GM23338 (cell line): Measurements from ENCODE around the gene RNASEH2C. TPM values are rescaled to one million over a fixed set of nuclear protein-coding genes. Genes with fewer than 3 reads are reported as not detected.

Experiments
- ATAC-seq: fragments of 200-7000 bp; cut with Tn5 transposase; 3 replicates; pipeline ENCODE4 v1.9.1; 2020
- DNase-seq: peaks from one replicate; pipeline ENCODE4 v3.0.0-alpha.2; 2015; ENCODE audit warnings: low spot score
- H2AFZ ChIP-seq: fragments of 200-600 bp; sonication (generic); 2 replicates; pipeline ENCODE4 v1.8.0; 2016; ENCODE audit warnings: antibody characterized with exemption, mild to moderate bottlenecking, moderate library complexity
- H3F3A ChIP-seq: fragments of 200-600 bp; sonication (generic); replicated peaks from 2 replicates; pipeline ENCODE4 v1.8.0; 2017; ENCODE audit warnings: antibody characterized with exemption, mixed run types, low read depth
- H3K27ac ChIP-seq: fragments of 200-600 bp; sonication (generic); 2 replicates; pipeline ENCODE4 v1.6.1; 2016; ENCODE audit warnings: low read depth
- H3K27me3 ChIP-seq: fragments of 200-600 bp; sonication (generic); 2 replicates; pipeline ENCODE4 v1.8.0; 2016; ENCODE audit warnings: mild to moderate bottlenecking, mixed run types, moderate library complexity; ENCODE audit not compliant: insufficient read depth
- H3K36me3 ChIP-seq: fragments of 200-600 bp; sonication (generic); 2 replicates; pipeline ENCODE4 v1.8.0; 2016; ENCODE audit warnings: mild to moderate bottlenecking; ENCODE audit not compliant: insufficient read depth
- H3K4me1 ChIP-seq: fragments of 200-600 bp; sonication (generic); 2 replicates; pipeline ENCODE4 v1.8.0; 2016; ENCODE audit warnings: mild to moderate bottlenecking, moderate library complexity; ENCODE audit not compliant: insufficient read depth
- H3K4me2 ChIP-seq: fragments of 200-600 bp; sonication (generic); 2 replicates; pipeline ENCODE4 v1.7.1; 2017; ENCODE audit warnings: mixed run types
- H3K4me3 ChIP-seq: fragments of 200-600 bp; sonication (generic); 2 replicates; pipeline ENCODE4 v1.6.1; 2016; ENCODE audit warnings: mixed run types
- H3K79me2 ChIP-seq: fragments of 200-600 bp; sonication (generic); replicated peaks from 2 replicates; pipeline ENCODE4 v1.8.0; 2017; ENCODE audit warnings: mild to moderate bottlenecking; ENCODE audit not compliant: insufficient read depth
- H3K9me2 ChIP-seq: fragments of 200-600 bp; sonication (generic); 2 replicates; pipeline ENCODE4 v1.8.0; 2017; ENCODE audit not compliant: insufficient read depth
- H4K20me1 ChIP-seq: fragments of 200-600 bp; sonication (generic); replicated peaks from 2 replicates; pipeline ENCODE4 v1.8.0; 2017; ENCODE audit warnings: mild to moderate bottlenecking; ENCODE audit not compliant: insufficient read depth
- H3K27ac Mint-ChIP-seq: 2 replicates; pipeline ENCODE4 v1.8.0; 2020; ENCODE audit warnings: inconsistent platforms, mild to moderate bottlenecking, moderate library complexity, mixed read lengths
- H3K27me3 Mint-ChIP-seq: 3 replicates; pipeline ENCODE4 v1.8.0; 2022; ENCODE audit warnings: low read depth, mild to moderate bottlenecking, moderate library complexity, mixed read lengths, inconsistent platforms; ENCODE audit not compliant: insufficient read depth, poor library complexity
- H3K36me3 Mint-ChIP-seq: 3 replicates; pipeline ENCODE4 v1.8.0; 2021; ENCODE audit warnings: low read depth, mild to moderate bottlenecking, inconsistent platforms, moderate library complexity, mixed read lengths
- H3K4me1 Mint-ChIP-seq: 3 replicates; pipeline ENCODE4 v1.8.0; 2020; ENCODE audit warnings: mild to moderate bottlenecking, inconsistent platforms, mixed read lengths
- H3K4me3 Mint-ChIP-seq: 3 replicates; pipeline ENCODE4 v1.8.0; 2021; ENCODE audit warnings: moderate library complexity, mild to moderate bottlenecking, inconsistent platforms, mixed read lengths
- H3K9me3 Mint-ChIP-seq: 3 replicates; pipeline ENCODE4 v1.8.0; 2020; ENCODE audit warnings: moderate library complexity, mild to moderate bottlenecking, inconsistent platforms, mixed read lengths
- CREB1 ChIP-seq: fragments of 250-450 bp; sonication (Bioruptor Pico); IDR thresholded peaks from 2 replicates; pipeline ENCODE4 v1.5.0; 2020; ENCODE audit warnings: low read depth, mild to moderate bottlenecking, moderate library complexity
- ETS1 ChIP-seq: IDR thresholded peaks from 2 replicates; pipeline ENCODE4 v1.6.1; 2016; ENCODE audit warnings: antibody characterized with exemption
- EZH2 ChIP-seq: fragments of 200-600 bp; sonication (generic); IDR thresholded peaks from one replicate; pipeline ENCODE4 v1.8.0; 2017; ENCODE audit warnings: antibody characterized with exemption, mild to moderate bottlenecking, low read depth; ENCODE audit not compliant: unreplicated experiment
- EZH2phosphoT487 ChIP-seq: fragments of 200-600 bp; sonication (generic); IDR thresholded peaks from one replicate; pipeline ENCODE4 v1.8.1; 2018; ENCODE audit warnings: antibody characterized with exemption; ENCODE audit not compliant: unreplicated experiment
- JUNB ChIP-seq: IDR thresholded peaks from one replicate; pipeline ENCODE4 v1.6.1; 2016; ENCODE audit warnings: antibody characterized with exemption; ENCODE audit not compliant: unreplicated experiment
- NANOG ChIP-seq: IDR thresholded peaks from 2 replicates; pipeline ENCODE4 v1.6.1; 2016; ENCODE audit warnings: antibody characterized with exemption, borderline replicate concordance
- POLR2AphosphoS5 ChIP-seq: IDR thresholded peaks from 2 replicates; pipeline ENCODE4 v1.6.1; 2016; ENCODE audit warnings: antibody characterized with exemption, low read depth
- REST ChIP-seq: IDR thresholded peaks from one replicate; pipeline ENCODE4 v1.6.1; 2018; ENCODE audit warnings: antibody characterized with exemption; ENCODE audit not compliant: unreplicated experiment
- STAT1 ChIP-seq: IDR thresholded peaks from one replicate; pipeline ENCODE4 v1.6.1; 2016; ENCODE audit warnings: antibody characterized with exemption; ENCODE audit not compliant: unreplicated experiment
- ZNF114 ChIP-seq: fragments of 250-450 bp; sonication (Bioruptor Pico); IDR thresholded peaks from 2 replicates; pipeline ENCODE4 v1.5.0; 2020; ENCODE audit warnings: mild to moderate bottlenecking, moderate library complexity
- ZNF331 ChIP-seq: fragments of 250-450 bp; sonication (Bioruptor Pico); IDR thresholded peaks from 2 replicates; pipeline ENCODE4 v1.5.0; 2020; ENCODE audit warnings: low read depth, mild to moderate bottlenecking, moderate library complexity
- polyA plus RNA-seq: library from polyadenylated mRNA; unstranded; fragments of >200 nt; fragmentation: Nextera tagmentation; extraction: Ambion mirVana; gene quantifications from 2 replicates; pipeline ENCODE4 v1.2.1, GENCODE V29; 2016
- total RNA-seq: library from RNA; depleted of rRNA; stranded (reverse); fragments of >200 nt; shearing (Covaris generic); gene quantifications from 2 replicates; pipeline ENCODE4 v1.2.3, GENCODE V29; 2014
- TF ChIP-seq, protein P1 (sequence below), 2 experiments: fragments of 200-600 bp in 1 of 2; sonication (generic) in 1 of 2; conservative IDR thresholded peaks; 2 replicates each; pipeline versions ENCODE4 v1.5.1 to v1.6.1; 2016 to 2017; ENCODE audit warnings: antibody characterized with exemption in 2 of 2, low read depth in 2 of 2, mild to moderate bottlenecking in 2 of 2, moderate library complexity in 1 of 2
- TF ChIP-seq, protein P2 (sequence below): fragments of 250-450 bp; sonication (Bioruptor Pico); IDR thresholded peaks from 2 replicates; pipeline ENCODE4 v1.5.0; 2020; ENCODE audit warnings: mild to moderate bottlenecking, moderate library complexity

The RNASEH2C gene
- total and polyA plus RNA-seq, 2 experiments from 2014 or later: 37.8 to 73.2 TPM

GRCh38 chr11:65727865-65728264 lies 7.3 kb upstream of the RNASEH2C start:
- Histone ChIP-seq H4K20me1 (no peaks in the 10 kb centered on the region), H3K79me2 (no peaks in the 10 kb centered on the region), H3K27me3 (no peaks in the 10 kb centered on the region), H3K9me2 (no peaks in the 10 kb centered on the region), H3F3A (no peaks in the 10 kb centered on the region), H3K36me3 (no peaks in the 10 kb centered on the region), H2AFZ (no peak overlapping the region), H3K4me1 (no peaks in the 10 kb centered on the region), H3K4me3 (no peak overlapping the region), H3K4me2 (no peak overlapping the region), H3K27ac (no peak overlapping the region)
- no peak overlapping the region for H3K4me3 Mint-ChIP-seq
- no peak for ATAC-seq
- no peak for DNase-seq
- no peaks in the 10 kb centered on the region for H3K4me1 Mint-ChIP-seq
- H3K27ac Mint-ChIP-seq: no peak overlapping the region
- peaks cover 3% of the 10 kb centered on the region for H3K27me3 Mint-ChIP-seq
- peaks cover 6% of the 10 kb centered on the region; the same call in 2 of the 3 replicates for H3K9me3 Mint-ChIP-seq
- TF ChIP-seq EZH2 (no peak), ZNF331 (no peak), CREB1 (CRISPR knock-in tag) (no peak), ETS1 (no peak), JUNB (no peak), ZNF114 (CRISPR knock-in tag) (no peak), EZH2phosphoT487 (no peak), REST (no peak), NANOG (no peak), STAT1 (no peak), POLR2AphosphoS5 (no peak)
- TF ChIP-seq, protein P1, sequence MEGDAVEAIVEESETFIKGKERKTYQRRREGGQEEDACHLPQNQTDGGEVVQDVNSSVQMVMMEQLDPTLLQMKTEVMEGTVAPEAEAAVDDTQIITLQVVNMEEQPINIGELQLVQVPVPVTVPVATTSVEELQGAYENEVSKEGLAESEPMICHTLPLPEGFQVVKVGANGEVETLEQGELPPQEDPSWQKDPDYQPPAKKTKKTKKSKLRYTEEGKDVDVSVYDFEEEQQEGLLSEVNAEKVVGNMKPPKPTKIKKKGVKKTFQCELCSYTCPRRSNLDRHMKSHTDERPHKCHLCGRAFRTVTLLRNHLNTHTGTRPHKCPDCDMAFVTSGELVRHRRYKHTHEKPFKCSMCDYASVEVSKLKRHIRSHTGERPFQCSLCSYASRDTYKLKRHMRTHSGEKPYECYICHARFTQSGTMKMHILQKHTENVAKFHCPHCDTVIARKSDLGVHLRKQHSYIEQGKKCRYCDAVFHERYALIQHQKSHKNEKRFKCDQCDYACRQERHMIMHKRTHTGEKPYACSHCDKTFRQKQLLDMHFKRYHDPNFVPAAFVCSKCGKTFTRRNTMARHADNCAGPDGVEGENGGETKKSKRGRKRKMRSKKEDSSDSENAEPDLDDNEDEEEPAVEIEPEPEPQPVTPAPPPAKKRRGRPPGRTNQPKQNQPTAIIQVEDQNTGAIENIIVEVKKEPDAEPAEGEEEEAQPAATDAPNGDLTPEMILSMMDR (conservative IDR thresholded peaks at IDR 0.05; ENCODE audit: low read depth in 2 of 2): no peak
- TF ChIP-seq, protein P2, sequence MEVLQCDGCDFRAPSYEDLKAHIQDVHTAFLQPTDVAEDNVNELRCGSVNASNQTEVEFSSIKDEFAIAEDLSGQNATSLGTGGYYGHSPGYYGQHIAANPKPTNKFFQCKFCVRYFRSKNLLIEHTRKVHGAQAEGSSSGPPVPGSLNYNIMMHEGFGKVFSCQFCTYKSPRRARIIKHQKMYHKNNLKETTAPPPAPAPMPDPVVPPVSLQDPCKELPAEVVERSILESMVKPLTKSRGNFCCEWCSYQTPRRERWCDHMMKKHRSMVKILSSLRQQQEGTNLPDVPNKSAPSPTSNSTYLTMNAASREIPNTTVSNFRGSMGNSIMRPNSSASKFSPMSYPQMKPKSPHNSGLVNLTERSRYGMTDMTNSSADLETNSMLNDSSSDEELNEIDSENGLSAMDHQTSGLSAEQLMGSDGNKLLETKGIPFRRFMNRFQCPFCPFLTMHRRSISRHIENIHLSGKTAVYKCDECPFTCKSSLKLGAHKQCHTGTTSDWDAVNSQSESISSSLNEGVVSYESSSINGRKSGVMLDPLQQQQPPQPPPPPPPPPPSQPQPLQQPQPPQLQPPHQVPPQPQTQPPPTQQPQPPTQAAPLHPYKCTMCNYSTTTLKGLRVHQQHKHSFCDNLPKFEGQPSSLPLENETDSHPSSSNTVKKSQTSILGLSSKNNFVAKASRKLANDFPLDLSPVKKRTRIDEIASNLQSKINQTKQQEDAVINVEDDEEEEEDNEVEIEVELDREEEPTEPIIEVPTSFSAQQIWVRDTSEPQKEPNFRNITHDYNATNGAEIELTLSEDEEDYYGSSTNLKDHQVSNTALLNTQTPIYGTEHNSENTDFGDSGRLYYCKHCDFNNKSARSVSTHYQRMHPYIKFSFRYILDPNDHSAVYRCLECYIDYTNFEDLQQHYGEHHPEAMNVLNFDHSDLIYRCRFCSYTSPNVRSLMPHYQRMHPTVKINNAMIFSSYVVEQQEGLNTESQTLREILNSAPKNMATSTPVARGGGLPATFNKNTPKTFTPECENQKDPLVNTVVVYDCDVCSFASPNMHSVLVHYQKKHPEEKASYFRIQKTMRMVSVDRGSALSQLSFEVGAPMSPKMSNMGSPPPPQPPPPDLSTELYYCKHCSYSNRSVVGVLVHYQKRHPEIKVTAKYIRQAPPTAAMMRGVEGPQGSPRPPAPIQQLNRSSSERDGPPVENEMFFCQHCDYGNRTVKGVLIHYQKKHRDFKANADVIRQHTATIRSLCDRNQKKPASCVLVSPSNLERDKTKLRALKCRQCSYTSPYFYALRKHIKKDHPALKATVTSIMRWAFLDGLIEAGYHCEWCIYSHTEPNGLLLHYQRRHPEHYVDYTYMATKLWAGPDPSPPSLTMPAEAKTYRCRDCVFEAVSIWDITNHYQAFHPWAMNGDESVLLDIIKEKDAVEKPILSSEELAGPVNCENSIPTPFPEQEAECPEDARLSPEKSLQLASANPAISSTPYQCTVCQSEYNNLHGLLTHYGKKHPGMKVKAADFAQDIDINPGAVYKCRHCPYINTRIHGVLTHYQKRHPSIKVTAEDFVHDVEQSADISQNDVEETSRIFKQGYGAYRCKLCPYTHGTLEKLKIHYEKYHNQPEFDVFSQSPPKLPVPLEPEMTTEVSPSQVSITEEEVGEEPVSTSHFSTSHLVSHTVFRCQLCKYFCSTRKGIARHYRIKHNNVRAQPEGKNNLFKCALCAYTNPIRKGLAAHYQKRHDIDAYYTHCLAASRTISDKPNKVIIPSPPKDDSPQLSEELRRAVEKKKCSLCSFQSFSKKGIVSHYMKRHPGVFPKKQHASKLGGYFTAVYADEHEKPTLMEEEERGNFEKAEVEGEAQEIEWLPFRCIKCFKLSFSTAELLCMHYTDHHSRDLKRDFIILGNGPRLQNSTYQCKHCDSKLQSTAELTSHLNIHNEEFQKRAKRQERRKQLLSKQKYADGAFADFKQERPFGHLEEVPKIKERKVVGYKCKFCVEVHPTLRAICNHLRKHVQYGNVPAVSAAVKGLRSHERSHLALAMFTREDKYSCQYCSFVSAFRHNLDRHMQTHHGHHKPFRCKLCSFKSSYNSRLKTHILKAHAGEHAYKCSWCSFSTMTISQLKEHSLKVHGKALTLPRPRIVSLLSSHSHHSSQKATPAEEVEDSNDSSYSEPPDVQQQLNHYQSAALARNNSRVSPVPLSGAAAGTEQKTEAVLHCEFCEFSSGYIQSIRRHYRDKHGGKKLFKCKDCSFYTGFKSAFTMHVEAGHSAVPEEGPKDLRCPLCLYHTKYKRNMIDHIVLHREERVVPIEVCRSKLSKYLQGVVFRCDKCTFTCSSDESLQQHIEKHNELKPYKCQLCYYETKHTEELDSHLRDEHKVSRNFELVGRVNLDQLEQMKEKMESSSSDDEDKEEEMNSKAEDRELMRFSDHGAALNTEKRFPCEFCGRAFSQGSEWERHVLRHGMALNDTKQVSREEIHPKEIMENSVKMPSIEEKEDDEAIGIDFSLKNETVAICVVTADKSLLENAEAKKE (CRISPR knock-in tag): no peak
- H3K36me3 Mint-ChIP-seq: no peaks in the 10 kb centered on the region
